Pons (tissue), 1 donor: Measurements from ENCODE around the gene PVRIG.
A peak's percentile ranks its signal among the peaks of the same experiment; 100 is the strongest.
"Not testable (repeated sequence)": the region's sequence is repeated elsewhere in the genome, so short reads cannot be mapped to it uniquely, and the experiment has no call there.

Experiments
- DNase-seq: peaks from one replicate; pipeline ENCODE4 v3.0.0-alpha.2; 2016; ENCODE audit warnings: low spot score

The PVRIG gene

GRCh38 chr7:100219801-100220585 is at the start of gene PVRIG:
PVRIG (plus strand) TSS chr7:100219949; CDS start chr7:100219971, 22 bp downstream.
- not testable (repeated sequence) for DNase-seq

- DNase-seq, result peak; percentile 40
Measured at GRCh38 chr7:100170101-100170897, 49.5 kb upstream of the PVRIG start.

GRCh38 chr7:100171087-100171681 is 48.6 kb upstream of the PVRIG start:
- no peak for DNase-seq

GRCh38 chr7:100171840-100172239 is 47.9 kb upstream of the PVRIG start:
- no peak for DNase-seq

GRCh38 chr7:100173806-100174495 is 45.8 kb upstream of the PVRIG start:
- DNase-seq, result no peak

GRCh38 chr7:100174582-100174981 is 45.2 kb upstream of the PVRIG start:
- no peak for DNase-seq

- DNase-seq, result no peak
Measured at GRCh38 chr7:100175296-100175935, 44.3 kb upstream of the PVRIG start.

GRCh38 chr7:100176096-100177044 is 43.4 kb upstream of the PVRIG start:
- no peak for DNase-seq

GRCh38 chr7:100177045-100178001 is 42.4 kb upstream of the PVRIG start, which contains the start of the genes GPC2 and STAG3:
GPC2 (minus strand) TSS chr7:100177381; CDS start chr7:100177199, 182 bp downstream.
STAG3 (plus strand) TSS chr7:100177918; CDS start chr7:100180557, 2,639 bp downstream.
- peak; percentile 92 for DNase-seq

- not testable (repeated sequence) for DNase-seq
Measured at GRCh38 chr7:100180084-100180483, 39.7 kb upstream of the PVRIG start.

- not testable (repeated sequence) for DNase-seq
Measured at GRCh38 chr7:100182616-100183015, 37.1 kb upstream of the PVRIG start.

- DNase-seq, result not testable (repeated sequence)
Measured at GRCh38 chr7:100183090-100183489, 36.7 kb upstream of the PVRIG start.

- DNase-seq, result no peak
Measured at GRCh38 chr7:100185726-100186125, 34.0 kb upstream of the PVRIG start.

GRCh38 chr7:100189061-100189460 is 30.7 kb upstream of the PVRIG start:
- no peak for DNase-seq

GRCh38 chr7:100190048-100190711 is 29.6 kb upstream of the PVRIG start:
- DNase-seq, result peak; percentile 65

GRCh38 chr7:100191775-100192174 is 28.0 kb upstream of the PVRIG start:
- DNase-seq, result no peak

- not testable (repeated sequence) for DNase-seq
Measured at GRCh38 chr7:100192281-100192862, 27.4 kb upstream of the PVRIG start.

- no peak for DNase-seq
Measured at GRCh38 chr7:100192969-100193368, 26.8 kb upstream of the PVRIG start.
